ENCODE results near the gene STX2. TPM values are rescaled to one million over a fixed set of nuclear protein-coding genes. Genes with fewer than 3 reads are reported as not detected.

STX2 gene
- polyA plus RNA-seq, 1 donor from 2014 or later, result 67.0 TPM

DNA sequence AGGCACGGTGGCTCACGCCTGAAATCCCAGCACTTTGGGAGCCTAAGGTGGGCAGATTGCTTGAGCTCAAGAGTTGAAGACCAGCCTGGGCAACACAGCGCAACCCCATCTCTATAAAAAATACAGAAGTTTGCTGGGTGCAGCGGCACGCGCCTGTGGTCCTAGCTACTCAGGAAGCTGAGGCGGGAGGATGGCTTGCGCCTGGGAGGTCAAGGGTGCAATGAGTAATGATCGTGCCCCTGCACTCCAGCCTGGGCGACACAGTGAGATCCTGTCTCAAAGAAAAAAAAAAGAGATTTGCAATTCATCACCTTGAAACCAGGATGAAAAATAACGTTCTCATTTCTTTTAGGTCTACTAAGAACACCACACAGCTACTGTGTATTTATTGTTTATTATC is 4.0 kb downstream of the STX2 start:
- H3K9me3 ChIP-seq (ENCODE audit: low read length), result no peaks in the 10 kb centered on the region
- H3K27ac ChIP-seq (ENCODE audit: low read length), result no peak overlapping the region
- peaks cover 48% of the 10 kb centered on the region for H3K79me2 ChIP-seq (replicated peaks; ENCODE audit: insufficient read depth, low read length)

DNA sequence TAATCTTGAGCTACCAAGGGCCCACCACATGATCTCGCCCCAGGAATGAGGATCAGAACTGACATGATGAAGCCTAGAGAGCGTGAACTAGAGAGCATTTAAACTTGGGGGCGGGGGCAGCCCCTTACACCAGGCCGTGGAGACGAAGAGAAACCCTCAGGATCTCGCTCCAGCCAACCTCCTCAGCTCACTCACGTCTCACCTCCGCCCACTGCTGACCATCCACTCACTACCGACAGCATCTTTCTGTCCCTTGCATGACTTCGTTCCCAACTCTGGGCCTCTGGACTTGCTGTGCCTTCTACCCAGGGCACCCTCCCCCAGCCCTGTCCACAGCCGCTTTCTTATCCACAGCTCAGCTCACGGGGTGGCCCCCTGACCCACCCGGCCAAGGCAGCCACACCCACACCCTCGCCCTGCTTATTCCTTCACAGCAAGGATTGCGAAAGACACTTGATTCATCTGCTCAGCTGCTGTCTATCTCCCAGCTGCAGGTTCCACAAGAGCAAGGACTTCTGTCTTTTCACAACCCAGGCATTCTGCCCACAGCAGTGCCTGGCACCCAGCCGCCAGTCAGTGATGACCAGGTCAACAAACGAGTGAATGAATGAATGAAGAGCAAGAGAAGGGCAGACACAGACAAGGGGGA is 6.4 kb downstream of the STX2 start:
- H2AFZ ChIP-seq (ENCODE audit: low read depth, low read length), result no peak overlapping the region
- no peaks in the 10 kb centered on the region for H3K9me2 ChIP-seq (ENCODE audit: insufficient read depth, low read length)
- no peaks in the 10 kb centered on the region for H3K27me3 ChIP-seq (ENCODE audit: insufficient read depth, low read depth, low read length)
- H4K20me1 ChIP-seq (ENCODE audit: insufficient read depth), result no peaks in the 10 kb centered on the region
- H3K36me3 ChIP-seq (ENCODE audit: insufficient read depth, low read length), result no peaks in the 10 kb centered on the region
- H3K9ac ChIP-seq (ENCODE audit: low read length), result no peak overlapping the region
- H3F3A ChIP-seq (ENCODE audit: insufficient read depth, low read length, poor library complexity, severe bottlenecking), result no peaks in the 10 kb centered on the region
- H3K9me3 ChIP-seq (ENCODE audit: low read length), result no peaks in the 10 kb centered on the region
- H3K79me2 ChIP-seq (replicated peaks; ENCODE audit: insufficient read depth, low read length), result peaks cover 40% of the 10 kb centered on the region
- H3K4me2 ChIP-seq (ENCODE audit: low read length), result no peak overlapping the region
- H3K27ac ChIP-seq (ENCODE audit: low read length), result no peak overlapping the region
- no peak overlapping the region for H3K4me3 ChIP-seq (ENCODE audit: low read length)
- TF ChIP-seq, protein P1, sequence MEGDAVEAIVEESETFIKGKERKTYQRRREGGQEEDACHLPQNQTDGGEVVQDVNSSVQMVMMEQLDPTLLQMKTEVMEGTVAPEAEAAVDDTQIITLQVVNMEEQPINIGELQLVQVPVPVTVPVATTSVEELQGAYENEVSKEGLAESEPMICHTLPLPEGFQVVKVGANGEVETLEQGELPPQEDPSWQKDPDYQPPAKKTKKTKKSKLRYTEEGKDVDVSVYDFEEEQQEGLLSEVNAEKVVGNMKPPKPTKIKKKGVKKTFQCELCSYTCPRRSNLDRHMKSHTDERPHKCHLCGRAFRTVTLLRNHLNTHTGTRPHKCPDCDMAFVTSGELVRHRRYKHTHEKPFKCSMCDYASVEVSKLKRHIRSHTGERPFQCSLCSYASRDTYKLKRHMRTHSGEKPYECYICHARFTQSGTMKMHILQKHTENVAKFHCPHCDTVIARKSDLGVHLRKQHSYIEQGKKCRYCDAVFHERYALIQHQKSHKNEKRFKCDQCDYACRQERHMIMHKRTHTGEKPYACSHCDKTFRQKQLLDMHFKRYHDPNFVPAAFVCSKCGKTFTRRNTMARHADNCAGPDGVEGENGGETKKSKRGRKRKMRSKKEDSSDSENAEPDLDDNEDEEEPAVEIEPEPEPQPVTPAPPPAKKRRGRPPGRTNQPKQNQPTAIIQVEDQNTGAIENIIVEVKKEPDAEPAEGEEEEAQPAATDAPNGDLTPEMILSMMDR (IDR thresholded peaks at IDR 0.05; ENCODE audit: poor library complexity, severe bottlenecking), result no peak
- TF ChIP-seq POLR2AphosphoS5 (IDR thresholded peaks at IDR 0.05), result no peak
- TF ChIP-seq EZH2 (IDR thresholded peaks at IDR 0.05; ENCODE audit: borderline replicate concordance, insufficient read depth, low read length, poor library complexity, severe bottlenecking), result no peak
- TF ChIP-seq RAD21 (conservative IDR thresholded peaks at IDR 0.05), result no peak
- TF ChIP-seq MXI1 (conservative IDR thresholded peaks at IDR 0.05; ENCODE audit: poor library complexity, severe bottlenecking), result no peak
- TF ChIP-seq, protein P2, sequence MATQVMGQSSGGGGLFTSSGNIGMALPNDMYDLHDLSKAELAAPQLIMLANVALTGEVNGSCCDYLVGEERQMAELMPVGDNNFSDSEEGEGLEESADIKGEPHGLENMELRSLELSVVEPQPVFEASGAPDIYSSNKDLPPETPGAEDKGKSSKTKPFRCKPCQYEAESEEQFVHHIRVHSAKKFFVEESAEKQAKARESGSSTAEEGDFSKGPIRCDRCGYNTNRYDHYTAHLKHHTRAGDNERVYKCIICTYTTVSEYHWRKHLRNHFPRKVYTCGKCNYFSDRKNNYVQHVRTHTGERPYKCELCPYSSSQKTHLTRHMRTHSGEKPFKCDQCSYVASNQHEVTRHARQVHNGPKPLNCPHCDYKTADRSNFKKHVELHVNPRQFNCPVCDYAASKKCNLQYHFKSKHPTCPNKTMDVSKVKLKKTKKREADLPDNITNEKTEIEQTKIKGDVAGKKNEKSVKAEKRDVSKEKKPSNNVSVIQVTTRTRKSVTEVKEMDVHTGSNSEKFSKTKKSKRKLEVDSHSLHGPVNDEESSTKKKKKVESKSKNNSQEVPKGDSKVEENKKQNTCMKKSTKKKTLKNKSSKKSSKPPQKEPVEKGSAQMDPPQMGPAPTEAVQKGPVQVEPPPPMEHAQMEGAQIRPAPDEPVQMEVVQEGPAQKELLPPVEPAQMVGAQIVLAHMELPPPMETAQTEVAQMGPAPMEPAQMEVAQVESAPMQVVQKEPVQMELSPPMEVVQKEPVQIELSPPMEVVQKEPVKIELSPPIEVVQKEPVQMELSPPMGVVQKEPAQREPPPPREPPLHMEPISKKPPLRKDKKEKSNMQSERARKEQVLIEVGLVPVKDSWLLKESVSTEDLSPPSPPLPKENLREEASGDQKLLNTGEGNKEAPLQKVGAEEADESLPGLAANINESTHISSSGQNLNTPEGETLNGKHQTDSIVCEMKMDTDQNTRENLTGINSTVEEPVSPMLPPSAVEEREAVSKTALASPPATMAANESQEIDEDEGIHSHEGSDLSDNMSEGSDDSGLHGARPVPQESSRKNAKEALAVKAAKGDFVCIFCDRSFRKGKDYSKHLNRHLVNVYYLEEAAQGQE (IDR thresholded peaks at IDR 0.05; ENCODE audit: borderline replicate concordance), result no peak
- TF ChIP-seq SMC3 (conservative IDR thresholded peaks at IDR 0.05; ENCODE audit: poor library complexity), result no peak
- TF ChIP-seq TAF1 (IDR thresholded peaks at IDR 0.05; ENCODE audit: low read depth), result no peak
- no peak for TF ChIP-seq EP300 (conservative IDR thresholded peaks at IDR 0.05; ENCODE audit: poor library complexity, severe bottlenecking)

More for the DNA sequence above, 4.0 kb downstream of the STX2 start:
- Histone ChIP-seq H3F3A (ENCODE audit: insufficient read depth, low read length, poor library complexity, severe bottlenecking) (no peaks in the 10 kb centered on the region), H3K36me3 (ENCODE audit: insufficient read depth, low read length) (no peaks in the 10 kb centered on the region), H3K4me3 (ENCODE audit: low read length) (no peak overlapping the region), H4K20me1 (ENCODE audit: insufficient read depth) (no peaks in the 10 kb centered on the region), H2AFZ (ENCODE audit: low read depth, low read length) (no peak overlapping the region), H3K9ac (ENCODE audit: low read length) (no peak overlapping the region), H3K4me2 (ENCODE audit: low read length) (no peak overlapping the region), H3K27me3 (ENCODE audit: insufficient read depth, low read depth, low read length) (no peaks in the 10 kb centered on the region), H3K9me2 (ENCODE audit: insufficient read depth, low read length) (no peaks in the 10 kb centered on the region)
- TF ChIP-seq, protein P2 (IDR thresholded peaks at IDR 0.05; ENCODE audit: borderline replicate concordance), result no peak
- no peak for TF ChIP-seq TAF1 (IDR thresholded peaks at IDR 0.05; ENCODE audit: low read depth)
- no peak for TF ChIP-seq RAD21 (conservative IDR thresholded peaks at IDR 0.05)
- no peak for TF ChIP-seq EP300 (conservative IDR thresholded peaks at IDR 0.05; ENCODE audit: poor library complexity, severe bottlenecking)
- TF ChIP-seq POLR2AphosphoS5 (IDR thresholded peaks at IDR 0.05), result no peak
- no peak for TF ChIP-seq SMC3 (conservative IDR thresholded peaks at IDR 0.05; ENCODE audit: poor library complexity)
- TF ChIP-seq EZH2 (IDR thresholded peaks at IDR 0.05; ENCODE audit: borderline replicate concordance, insufficient read depth, low read length, poor library complexity, severe bottlenecking), result no peak
- TF ChIP-seq, protein P1 (IDR thresholded peaks at IDR 0.05; ENCODE audit: poor library complexity, severe bottlenecking), result no peak
- no peak for TF ChIP-seq MXI1 (conservative IDR thresholded peaks at IDR 0.05; ENCODE audit: poor library complexity, severe bottlenecking)
